OCI-LY7 (cell line): ENCODE results near the gene PSTK.

Experiments
- CTCF ChIP-seq: fragments of 200-600 bp; sonication (generic); conservative IDR thresholded peaks from 2 replicates; pipeline ENCODE4 v1.5.1; 2014; ENCODE audit warnings: mild to moderate bottlenecking, antibody characterized with exemption, low read length, moderate library complexity, mixed read lengths
- EZH2phosphoT487 ChIP-seq: fragments of 200-600 bp; sonication (generic); IDR thresholded peaks from 2 replicates; pipeline ENCODE4 v1.6.1; 2018; ENCODE audit warnings: low read depth, borderline replicate concordance, mild to moderate bottlenecking, mixed run types, antibody characterized with exemption, low read length, moderate library complexity, mixed read lengths

DNA sequence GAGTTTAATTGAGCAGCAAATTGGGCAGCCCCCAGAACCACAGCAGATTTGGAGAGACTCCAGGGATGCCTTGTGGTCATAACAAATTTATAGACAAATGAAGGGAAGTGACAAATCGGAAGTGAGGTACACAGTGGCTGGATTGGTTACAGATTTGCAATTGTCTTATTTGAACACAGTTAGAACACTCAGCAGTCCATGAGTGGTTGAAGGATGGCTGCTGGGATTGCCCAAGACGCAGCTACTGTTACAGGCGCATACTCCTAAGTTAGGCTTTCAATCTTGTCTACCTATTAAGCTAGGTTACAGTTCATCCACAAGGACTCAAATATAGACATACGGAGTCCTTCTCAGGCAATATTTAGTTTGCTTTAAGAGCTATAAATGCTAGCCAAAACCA, 36.0 kb downstream of the PSTK start:
- no peak for TF ChIP-seq CTCF
- TF ChIP-seq EZH2phosphoT487 = no peak
